Liver (tissue), 9 donors: Measurements from ENCODE around the gene TMEM53. TPM values are rescaled to one million over a fixed set of nuclear protein-coding genes. Genes with fewer than 3 reads are reported as not detected.

Experiments used
- DNase-seq: peaks from one replicate; pipeline ENCODE4 v3.0.0-alpha.2; 2017; ENCODE audit warnings: low spot score
- H3K27ac ChIP-seq, 2 donors: one replicate each; pipeline ENCODE4 v1.7.0; 2013; ENCODE audit warnings: inconsistent platforms in 2 of 2, low read length in 2 of 2, control low read depth in 1 of 2, low read depth in 1 of 2, mild to moderate bottlenecking in 1 of 2
- H3K27me3 ChIP-seq, 4 donors: one replicate each; pipeline versions ENCODE4 v1.6.1 to v1.7.0; 2013; ENCODE audit warnings: low read length in 3 of 4, inconsistent platforms in 1 of 4, mild to moderate bottlenecking in 1 of 4, moderate library complexity in 1 of 4; ENCODE audit not compliant: control insufficient read depth in 4 of 4, insufficient read depth in 4 of 4
- H3K36me3 ChIP-seq, 4 donors: one replicate each; pipeline versions ENCODE4 v1.6.1 to v1.7.0; 2013; ENCODE audit warnings: low read length in 3 of 4, mild to moderate bottlenecking in 3 of 4, low read depth in 1 of 4, moderate library complexity in 1 of 4; ENCODE audit not compliant: control insufficient read depth in 4 of 4, insufficient read depth in 3 of 4
- H3K4me1 ChIP-seq, 4 donors: one replicate each; pipeline versions ENCODE4 v1.6.1 to v1.7.0; 2013; ENCODE audit warnings: low read length in 3 of 4, mild to moderate bottlenecking in 3 of 4, moderate library complexity in 1 of 4; ENCODE audit not compliant: control insufficient read depth in 4 of 4, insufficient read depth in 4 of 4
- H3K4me3 ChIP-seq, 3 donors: one replicate each; pipeline versions ENCODE4 v1.6.1 to v1.7.0; 2013; ENCODE audit warnings: low read length in 3 of 3, control low read depth in 1 of 3, low read depth in 1 of 3, mild to moderate bottlenecking in 1 of 3
- H3K9ac ChIP-seq, 2 donors: one replicate each; pipeline ENCODE4 v1.7.0; 2013; ENCODE audit warnings: low read length in 2 of 2, mild to moderate bottlenecking in 2 of 2, moderate library complexity in 2 of 2, control low read depth in 1 of 2, low read depth in 1 of 2
- H3K9me3 ChIP-seq, 4 donors: one replicate each; pipeline versions ENCODE4 v1.6.1 to v1.7.0; 2013; ENCODE audit warnings: low read length in 3 of 4; ENCODE audit not compliant: control insufficient read depth in 4 of 4
- EGR1 ChIP-seq, 2 donors: IDR thresholded peaks; 2 replicates each; pipeline ENCODE4 v1.6.1; 2016 to 2018; ENCODE audit warnings: antibody characterized with exemption in 2 of 2, low read depth in 2 of 2
- FOXA1 ChIP-seq: IDR thresholded peaks from 2 replicates; pipeline ENCODE4 v1.6.1; 2016; ENCODE audit warnings: antibody characterized with exemption
- FOXA2 ChIP-seq: IDR thresholded peaks from 2 replicates; pipeline ENCODE4 v1.6.1; 2016; ENCODE audit warnings: antibody characterized with exemption
- GABPA ChIP-seq, 2 donors: IDR thresholded peaks in 1 of 2; conservative IDR thresholded peaks in 1 of 2; 2 replicates each; pipeline ENCODE4 v1.6.1; 2016; ENCODE audit warnings: antibody characterized with exemption in 2 of 2, mild to moderate bottlenecking in 1 of 2, moderate library complexity in 1 of 2
- HNF4A ChIP-seq, 2 donors: conservative IDR thresholded peaks; 2 replicates each; pipeline ENCODE4 v1.6.1; 2016; ENCODE audit warnings: antibody characterized with exemption in 2 of 2, mild to moderate bottlenecking in 2 of 2
- HNF4G ChIP-seq: IDR thresholded peaks from 2 replicates; pipeline ENCODE4 v1.6.1; 2016; ENCODE audit warnings: antibody characterized with exemption
- JUND ChIP-seq, 2 donors: IDR thresholded peaks; 2 replicates each; pipeline ENCODE4 v1.6.1; 2016; ENCODE audit warnings: antibody characterized with exemption in 2 of 2
- NR2F2 ChIP-seq: IDR thresholded peaks from 2 replicates; pipeline ENCODE4 v1.6.1; 2016; ENCODE audit warnings: antibody characterized with exemption
- RAD21 ChIP-seq, 2 donors: IDR thresholded peaks; 2 replicates each; pipeline ENCODE4 v1.6.1; 2016; ENCODE audit warnings: antibody characterized with exemption in 2 of 2, mild to moderate bottlenecking in 2 of 2
- RXRA ChIP-seq, 2 donors: IDR thresholded peaks; 2 replicates each; pipeline ENCODE4 v1.6.1; 2017 to 2018; ENCODE audit warnings: antibody characterized with exemption in 2 of 2, mild to moderate bottlenecking in 1 of 2
- SP1 ChIP-seq: IDR thresholded peaks from 2 replicates; pipeline ENCODE4 v1.6.1; 2018; ENCODE audit warnings: antibody characterized with exemption, mild to moderate bottlenecking
- TAF1 ChIP-seq: conservative IDR thresholded peaks from 2 replicates; pipeline ENCODE4 v1.6.1; 2016; ENCODE audit warnings: antibody characterized with exemption, mild to moderate bottlenecking
- YY1 ChIP-seq: IDR thresholded peaks from 2 replicates; pipeline ENCODE4 v1.6.1; 2016; ENCODE audit warnings: antibody characterized with exemption, mild to moderate bottlenecking
- WGBS: extraction: QIAGEN DNeasy Blood & Tissue Kit; methylation state at CpG from one replicate; pipeline ENCODE4 v1.1.7; 2013; 5-methylcytosine and 5-hydroxymethylcytosine counted together
- polyA plus RNA-seq, 2 donors: library from polyadenylated mRNA; stranded (reverse) in 1 of 2; unstranded in 1 of 2; fragments of 200-250 nt in 1 of 2; fragments of >200 nt in 1 of 2; fragmentation: Nextera tagmentation in 1 of 2; extraction: Ambion mirVana in 1 of 2; gene quantifications; one replicate each; pipeline versions ENCODE4 v1.2.1 to v1.2.3, GENCODE V29; 2013 to 2015
- total RNA-seq, 2 donors: library from RNA; depleted of rRNA; stranded (reverse); fragments of >200 nt; gene quantifications; one replicate each; pipeline ENCODE4 v1.2.3, GENCODE V29; 2014
- TF ChIP-seq, protein P1 (sequence below): IDR thresholded peaks from 2 replicates; pipeline ENCODE4 v1.6.1; 2016; ENCODE audit warnings: antibody characterized with exemption
- TF ChIP-seq, protein P2 (sequence below): IDR thresholded peaks from 2 replicates; pipeline ENCODE4 v1.6.1; 2016; ENCODE audit warnings: antibody characterized with exemption, mild to moderate bottlenecking
- donor health status: healthy.
- donor health status: healthy.
- donor health status: healthy.
- donor health status: healthy.
- donor health status: healthy.

TMEM53 gene
- total and polyA plus RNA-seq, 4 donors: 9.9 to 89.2 (median 29.4) TPM

DNA sequence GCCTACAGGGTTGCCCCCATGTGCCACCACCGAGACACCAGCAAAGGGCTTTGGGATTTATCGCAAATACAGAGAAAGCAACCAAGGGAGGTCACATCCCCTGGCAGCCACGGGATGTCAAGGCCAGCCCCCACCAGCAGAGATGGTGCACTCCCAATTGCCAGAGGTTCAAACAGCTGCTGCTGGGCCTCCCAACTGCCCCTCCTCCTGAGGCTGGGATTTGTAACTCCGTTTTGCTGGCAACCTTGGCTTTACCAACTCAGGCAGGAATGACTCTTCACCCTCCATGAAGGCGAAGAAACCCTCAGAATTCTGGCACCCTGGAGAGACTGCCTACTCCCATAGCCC, 11.6 kb downstream of the TMEM53 start:
- Histone ChIP-seq H3K36me3 (peaks cover 0 to 4% (median under 1%) of the 10 kb centered on the region in 4 donors), H3K9ac (no peak overlapping the region), H3K27ac (peak overlapping the region; percentile 74 to 75), H3K4me1 (peaks cover 9 to 33% (median 17%) of the 10 kb centered on the region in 4 donors), H3K4me3 (no peak overlapping the region), H3K27me3 (no peaks in the 10 kb centered on the region), H3K9me3 (no peaks in the 10 kb centered on the region)
- WGBS: 68% methylated on average over 5 of the region's 5 CpGs
- DNase-seq: no peak
- TF ChIP-seq SP1 (no peak), JUND (IDR thresholded peaks at IDR 0.05) (no peak), EGR1 (IDR thresholded peaks at IDR 0.05; ENCODE audit: low read depth in 2 of 2) (no peak), NR2F2 (no peak), FOXA2 (no peak), GABPA (IDR thresholded peaks at IDR 0.05 in 1 of 2, conservative IDR thresholded peaks at IDR 0.05 in 1 of 2) (no peak)
- TF ChIP-seq, protein P1, sequence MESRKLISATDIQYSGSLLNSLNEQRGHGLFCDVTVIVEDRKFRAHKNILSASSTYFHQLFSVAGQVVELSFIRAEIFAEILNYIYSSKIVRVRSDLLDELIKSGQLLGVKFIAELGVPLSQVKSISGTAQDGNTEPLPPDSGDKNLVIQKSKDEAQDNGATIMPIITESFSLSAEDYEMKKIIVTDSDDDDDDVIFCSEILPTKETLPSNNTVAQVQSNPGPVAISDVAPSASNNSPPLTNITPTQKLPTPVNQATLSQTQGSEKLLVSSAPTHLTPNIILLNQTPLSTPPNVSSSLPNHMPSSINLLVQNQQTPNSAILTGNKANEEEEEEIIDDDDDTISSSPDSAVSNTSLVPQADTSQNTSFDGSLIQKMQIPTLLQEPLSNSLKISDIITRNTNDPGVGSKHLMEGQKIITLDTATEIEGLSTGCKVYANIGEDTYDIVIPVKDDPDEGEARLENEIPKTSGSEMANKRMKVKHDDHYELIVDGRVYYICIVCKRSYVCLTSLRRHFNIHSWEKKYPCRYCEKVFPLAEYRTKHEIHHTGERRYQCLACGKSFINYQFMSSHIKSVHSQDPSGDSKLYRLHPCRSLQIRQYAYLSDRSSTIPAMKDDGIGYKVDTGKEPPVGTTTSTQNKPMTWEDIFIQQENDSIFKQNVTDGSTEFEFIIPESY: no peak

DNA sequence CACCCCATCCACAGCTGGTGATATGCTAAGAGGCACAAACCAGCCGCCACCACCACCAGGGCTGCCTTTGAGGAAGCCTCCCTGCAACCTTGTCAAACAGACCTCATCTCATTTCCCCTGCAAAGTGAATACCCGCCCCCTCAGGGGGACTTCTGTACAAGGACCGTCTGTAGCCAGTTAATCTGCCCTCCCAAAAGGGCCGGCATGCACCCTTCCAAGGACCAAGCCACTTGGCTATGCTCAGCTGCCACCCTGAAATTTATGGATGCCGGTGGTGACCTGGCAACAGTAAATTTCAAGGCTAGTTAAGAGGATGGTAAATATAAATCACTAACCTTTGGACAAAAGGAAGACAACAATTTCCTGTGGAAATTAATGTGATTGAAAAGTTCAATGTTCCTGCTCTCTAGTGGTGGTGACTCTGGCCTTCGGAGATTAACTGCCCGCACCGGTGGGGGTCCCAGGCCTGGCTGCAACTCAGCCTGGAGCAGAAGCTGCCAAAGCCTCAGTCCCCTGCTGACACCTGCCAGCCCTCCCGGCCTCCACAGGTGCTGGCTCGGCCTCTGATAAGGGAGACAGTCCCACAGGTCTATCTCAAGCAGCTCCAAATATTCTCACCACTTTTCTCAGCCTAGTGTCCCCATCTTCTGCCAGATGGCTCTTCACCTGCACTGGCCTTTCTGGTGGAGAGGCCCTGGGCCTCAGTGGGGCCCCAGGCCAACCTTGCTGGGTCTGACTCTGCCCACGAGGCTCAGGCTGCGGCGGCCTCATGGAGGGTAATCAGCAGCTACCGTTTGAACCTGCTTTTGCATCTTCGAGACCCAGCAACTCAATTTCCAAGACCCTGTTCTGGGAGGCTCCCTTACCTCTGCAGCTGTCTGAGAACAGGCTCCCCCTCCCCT, 12.2 kb downstream of the TMEM53 start:
- TF ChIP-seq RXRA (IDR thresholded peaks at IDR 0.05) (peak; percentile 21 to 62), FOXA2 (no peak), SP1 (peak; percentile 56), FOXA1 (no peak), TAF1 (no peak), JUND (IDR thresholded peaks at IDR 0.05) (no peak), NR2F2 (no peak), RAD21 (IDR thresholded peaks at IDR 0.05) (no peak), EGR1 (IDR thresholded peaks at IDR 0.05; ENCODE audit: low read depth in 2 of 2) (no peak), HNF4A (conservative IDR thresholded peaks at IDR 0.05) (peak; percentile 45 to 57), YY1 (no peak), GABPA (IDR thresholded peaks at IDR 0.05 in 1 of 2, conservative IDR thresholded peaks at IDR 0.05 in 1 of 2) (peak in 1 of 2 donors; percentile 35), HNF4G (no peak)
- TF ChIP-seq, protein P2, sequence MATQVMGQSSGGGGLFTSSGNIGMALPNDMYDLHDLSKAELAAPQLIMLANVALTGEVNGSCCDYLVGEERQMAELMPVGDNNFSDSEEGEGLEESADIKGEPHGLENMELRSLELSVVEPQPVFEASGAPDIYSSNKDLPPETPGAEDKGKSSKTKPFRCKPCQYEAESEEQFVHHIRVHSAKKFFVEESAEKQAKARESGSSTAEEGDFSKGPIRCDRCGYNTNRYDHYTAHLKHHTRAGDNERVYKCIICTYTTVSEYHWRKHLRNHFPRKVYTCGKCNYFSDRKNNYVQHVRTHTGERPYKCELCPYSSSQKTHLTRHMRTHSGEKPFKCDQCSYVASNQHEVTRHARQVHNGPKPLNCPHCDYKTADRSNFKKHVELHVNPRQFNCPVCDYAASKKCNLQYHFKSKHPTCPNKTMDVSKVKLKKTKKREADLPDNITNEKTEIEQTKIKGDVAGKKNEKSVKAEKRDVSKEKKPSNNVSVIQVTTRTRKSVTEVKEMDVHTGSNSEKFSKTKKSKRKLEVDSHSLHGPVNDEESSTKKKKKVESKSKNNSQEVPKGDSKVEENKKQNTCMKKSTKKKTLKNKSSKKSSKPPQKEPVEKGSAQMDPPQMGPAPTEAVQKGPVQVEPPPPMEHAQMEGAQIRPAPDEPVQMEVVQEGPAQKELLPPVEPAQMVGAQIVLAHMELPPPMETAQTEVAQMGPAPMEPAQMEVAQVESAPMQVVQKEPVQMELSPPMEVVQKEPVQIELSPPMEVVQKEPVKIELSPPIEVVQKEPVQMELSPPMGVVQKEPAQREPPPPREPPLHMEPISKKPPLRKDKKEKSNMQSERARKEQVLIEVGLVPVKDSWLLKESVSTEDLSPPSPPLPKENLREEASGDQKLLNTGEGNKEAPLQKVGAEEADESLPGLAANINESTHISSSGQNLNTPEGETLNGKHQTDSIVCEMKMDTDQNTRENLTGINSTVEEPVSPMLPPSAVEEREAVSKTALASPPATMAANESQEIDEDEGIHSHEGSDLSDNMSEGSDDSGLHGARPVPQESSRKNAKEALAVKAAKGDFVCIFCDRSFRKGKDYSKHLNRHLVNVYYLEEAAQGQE: no peak
- H3K36me3 ChIP-seq: peaks cover 0 to 4% (median under 1%) of the 10 kb centered on the region in 4 donors
- no peaks in the 10 kb centered on the region for H3K27me3 ChIP-seq
- H3K9ac ChIP-seq: no peak overlapping the region
- no peak overlapping the region for H3K4me3 ChIP-seq
- peaks cover 9 to 33% (median 17%) of the 10 kb centered on the region in 4 donors for H3K4me1 ChIP-seq
- WGBS: 58% methylated on average over 15 of the region's 15 CpGs
- DNase-seq: no peak
- no peaks in the 10 kb centered on the region for H3K9me3 ChIP-seq
- peak overlapping the region; percentile 74 to 75 for H3K27ac ChIP-seq
